ENCODE data around the gene CACNA1C.

GRCh38 chr12:2414810-2415567 lies 362.2 kb downstream of the CACNA1C start:
- TF ChIP-seq, protein P1, sequence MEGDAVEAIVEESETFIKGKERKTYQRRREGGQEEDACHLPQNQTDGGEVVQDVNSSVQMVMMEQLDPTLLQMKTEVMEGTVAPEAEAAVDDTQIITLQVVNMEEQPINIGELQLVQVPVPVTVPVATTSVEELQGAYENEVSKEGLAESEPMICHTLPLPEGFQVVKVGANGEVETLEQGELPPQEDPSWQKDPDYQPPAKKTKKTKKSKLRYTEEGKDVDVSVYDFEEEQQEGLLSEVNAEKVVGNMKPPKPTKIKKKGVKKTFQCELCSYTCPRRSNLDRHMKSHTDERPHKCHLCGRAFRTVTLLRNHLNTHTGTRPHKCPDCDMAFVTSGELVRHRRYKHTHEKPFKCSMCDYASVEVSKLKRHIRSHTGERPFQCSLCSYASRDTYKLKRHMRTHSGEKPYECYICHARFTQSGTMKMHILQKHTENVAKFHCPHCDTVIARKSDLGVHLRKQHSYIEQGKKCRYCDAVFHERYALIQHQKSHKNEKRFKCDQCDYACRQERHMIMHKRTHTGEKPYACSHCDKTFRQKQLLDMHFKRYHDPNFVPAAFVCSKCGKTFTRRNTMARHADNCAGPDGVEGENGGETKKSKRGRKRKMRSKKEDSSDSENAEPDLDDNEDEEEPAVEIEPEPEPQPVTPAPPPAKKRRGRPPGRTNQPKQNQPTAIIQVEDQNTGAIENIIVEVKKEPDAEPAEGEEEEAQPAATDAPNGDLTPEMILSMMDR (IDR thresholded peaks at IDR 0.05): no peak
- no peak for TF ChIP-seq SMC3 (IDR thresholded peaks at IDR 0.05; ENCODE audit: low read depth, low read length)
- TF ChIP-seq RFX5 (IDR thresholded peaks at IDR 0.05; ENCODE audit: low read length): no peak
- no peak for TF ChIP-seq REST (IDR thresholded peaks at IDR 0.05; ENCODE audit: low read depth, low read length)
- no peak for TF ChIP-seq NFIC (IDR thresholded peaks at IDR 0.05; ENCODE audit: borderline replicate concordance)
- TF ChIP-seq POLR2AphosphoS5 (IDR thresholded peaks at IDR 0.05; ENCODE audit: low read depth, low read length): no peak
- TF ChIP-seq EP300 (IDR thresholded peaks at IDR 0.05; ENCODE audit: borderline replicate concordance in 1 of 2, low read depth in 1 of 2, low read length in 1 of 2): no peak
- TF ChIP-seq EZH2phosphoT487 (IDR thresholded peaks at IDR 0.05; ENCODE audit: borderline replicate concordance, low read depth): no peak
- TF ChIP-seq MAX (IDR thresholded peaks at IDR 0.05; ENCODE audit: low read depth): no peak
- TF ChIP-seq FOXM1 (IDR thresholded peaks at IDR 0.05; ENCODE audit: low read depth): no peak
- TF ChIP-seq JUND (IDR thresholded peaks at IDR 0.05): no peak
- TF ChIP-seq SIN3A (IDR thresholded peaks at IDR 0.05; ENCODE audit: borderline replicate concordance, low read depth, low read length): no peak
